Cardiac muscle cell (in vitro differentiated cells and primary cell): ENCODE data around the gene EPB41. TPM values are rescaled to one million over a fixed set of nuclear protein-coding genes. Genes with fewer than 3 reads are reported as not detected.

Source experiments
- DNase-seq, 2 donors: peaks; one replicate each; pipeline versions ENCODE4 v3.0.0 to v3.0.0-alpha.2; 2010 to 2017; ENCODE audit warnings: low read depth in 1 of 2, low spot score in 1 of 2
- H3K27ac ChIP-seq: fragments of 200-600 bp; sonication (generic); 2 replicates; pipeline ENCODE4 v1.5.1; 2016
- H3K27me3 ChIP-seq: fragments of 200-600 bp; sonication (generic); 2 replicates; pipeline ENCODE4 v1.6.0; 2016; ENCODE audit warnings: control low read depth
- H3K36me3 ChIP-seq: fragments of 200-600 bp; sonication (generic); 2 replicates; pipeline ENCODE4 v1.5.1; 2016; ENCODE audit warnings: control low read depth
- H3K4me1 ChIP-seq: fragments of 200-600 bp; sonication (generic); 2 replicates; pipeline ENCODE4 v1.8.1; 2017; ENCODE audit warnings: low read depth, mild to moderate bottlenecking, mixed run types
- H3K4me3 ChIP-seq: fragments of 200-600 bp; sonication (generic); 2 replicates; pipeline ENCODE4 v1.5.1; 2016; ENCODE audit warnings: mild to moderate bottlenecking
- H3K9me3 ChIP-seq: fragments of 200-600 bp; sonication (generic); 2 replicates; pipeline ENCODE4 v1.5.1; 2017; ENCODE audit warnings: low read depth, mild to moderate bottlenecking, control low read depth
- CTCF ChIP-seq: IDR thresholded peaks from 2 replicates; pipeline ENCODE4 v1.5.1; 2012; ENCODE audit warnings: low read depth, mild to moderate bottlenecking, low read length
- polyA plus RNA-seq: library from polyadenylated mRNA; unstranded; fragments of >200 nt; fragmentation: Nextera tagmentation; extraction: Ambion mirVana; gene quantifications from 2 replicates; pipeline ENCODE4 v1.2.1, GENCODE V29; 2016
- total RNA-seq: library from RNA; depleted of rRNA; stranded (reverse); fragments of >200 nt; gene quantifications from 2 replicates; pipeline ENCODE4 v1.2.3, GENCODE V29; 2016

EPB41 gene
- total and polyA plus RNA-seq, 2 experiments from 2014 or later: 15.4 to 50.5 TPM

- no peak overlapping the region for H3K27ac ChIP-seq
- peaks cover 11% of the 10 kb centered on the region for H3K4me1 ChIP-seq
- DNase-seq: no peak
- H3K27me3 ChIP-seq: no peaks in the 10 kb centered on the region
- no peak for TF ChIP-seq CTCF
- no peak overlapping the region for H3K4me3 ChIP-seq
- H3K9me3 ChIP-seq: no peaks in the 10 kb centered on the region
- no peaks in the 10 kb centered on the region for H3K36me3 ChIP-seq
Measured at GRCh38 chr1:28921286-28921869, 7.0 kb downstream of the EPB41 start.

GRCh38 chr1:28925350-28925891, 11.1 kb downstream of the EPB41 start:
- DNase-seq: no peak
- Histone ChIP-seq H3K36me3 (no peaks in the 10 kb centered on the region), H3K9me3 (no peaks in the 10 kb centered on the region), H3K4me3 (no peak overlapping the region), H3K4me1 (peaks cover 27% of the 10 kb centered on the region), H3K27ac (no peak overlapping the region), H3K27me3 (no peaks in the 10 kb centered on the region)
- no peak for TF ChIP-seq CTCF

GRCh38 chr1:28926629-28927265, 12.4 kb downstream of the EPB41 start:
- H3K27ac ChIP-seq: no peak overlapping the region
- no peak overlapping the region for H3K4me3 ChIP-seq
- peak in 1 of 2 donors; percentile 27 for DNase-seq

GRCh38 chr1:28927266-28927647, 12.9 kb downstream of the EPB41 start:
- H3K36me3 ChIP-seq: no peaks in the 10 kb centered on the region
- H3K27ac ChIP-seq: no peak overlapping the region
- TF ChIP-seq CTCF: no peak
- no peaks in the 10 kb centered on the region for H3K9me3 ChIP-seq
- peaks cover 23% of the 10 kb centered on the region for H3K4me1 ChIP-seq
- H3K27me3 ChIP-seq: no peaks in the 10 kb centered on the region
- no peak for DNase-seq
- no peak overlapping the region for H3K4me3 ChIP-seq

More at GRCh38 chr1:28926629-28927265, 12.4 kb downstream of the EPB41 start:
- no peaks in the 10 kb centered on the region for H3K9me3 ChIP-seq
- TF ChIP-seq CTCF: no peak
- H3K27me3 ChIP-seq: no peaks in the 10 kb centered on the region
- no peaks in the 10 kb centered on the region for H3K36me3 ChIP-seq
- H3K4me1 ChIP-seq: peaks cover 23% of the 10 kb centered on the region

- Histone ChIP-seq H3K4me3 (no peak overlapping the region), H3K27me3 (no peaks in the 10 kb centered on the region), H3K36me3 (no peaks in the 10 kb centered on the region), H3K9me3 (no peaks in the 10 kb centered on the region), H3K27ac (peak overlapping the region; percentile 61), H3K4me1 (peaks cover 23% of the 10 kb centered on the region)
- TF ChIP-seq CTCF: no peak
- peak in 1 of 2 donors; percentile 50 for DNase-seq
Measured at GRCh38 chr1:28927648-28928313, 13.4 kb downstream of the EPB41 start.
